Measurements from ENCODE around the gene CHCHD4.

DNA sequence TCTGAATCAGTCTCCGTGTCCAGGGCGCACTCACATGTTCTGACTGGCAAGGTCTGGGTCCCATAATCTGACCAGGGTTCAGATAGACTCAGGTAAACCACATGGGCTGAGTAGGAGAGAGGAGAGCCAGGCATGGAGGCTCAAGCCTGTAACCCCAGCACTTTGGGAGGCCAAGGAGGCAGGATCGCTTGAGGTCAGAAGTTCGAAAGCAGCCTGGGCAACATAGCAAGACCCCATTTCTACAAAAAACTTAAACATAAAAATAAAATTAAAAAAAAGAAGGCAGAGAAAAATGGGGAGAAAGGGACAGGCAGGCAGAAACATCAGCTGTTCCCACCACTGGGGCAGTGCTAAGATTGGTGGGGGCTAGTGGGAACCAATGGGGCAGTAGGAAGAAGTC is 5.6 kb upstream of the CHCHD4 start:
- TF ChIP-seq POLR2A (IDR thresholded peaks at IDR 0.05; ENCODE audit: low read length) (no peak), GATA1 (IDR thresholded peaks at IDR 0.05; ENCODE audit: low read depth, low read length) (no peak)
